ENCODE results near the gene ZNF853.

ZNF853 gene

DNA sequence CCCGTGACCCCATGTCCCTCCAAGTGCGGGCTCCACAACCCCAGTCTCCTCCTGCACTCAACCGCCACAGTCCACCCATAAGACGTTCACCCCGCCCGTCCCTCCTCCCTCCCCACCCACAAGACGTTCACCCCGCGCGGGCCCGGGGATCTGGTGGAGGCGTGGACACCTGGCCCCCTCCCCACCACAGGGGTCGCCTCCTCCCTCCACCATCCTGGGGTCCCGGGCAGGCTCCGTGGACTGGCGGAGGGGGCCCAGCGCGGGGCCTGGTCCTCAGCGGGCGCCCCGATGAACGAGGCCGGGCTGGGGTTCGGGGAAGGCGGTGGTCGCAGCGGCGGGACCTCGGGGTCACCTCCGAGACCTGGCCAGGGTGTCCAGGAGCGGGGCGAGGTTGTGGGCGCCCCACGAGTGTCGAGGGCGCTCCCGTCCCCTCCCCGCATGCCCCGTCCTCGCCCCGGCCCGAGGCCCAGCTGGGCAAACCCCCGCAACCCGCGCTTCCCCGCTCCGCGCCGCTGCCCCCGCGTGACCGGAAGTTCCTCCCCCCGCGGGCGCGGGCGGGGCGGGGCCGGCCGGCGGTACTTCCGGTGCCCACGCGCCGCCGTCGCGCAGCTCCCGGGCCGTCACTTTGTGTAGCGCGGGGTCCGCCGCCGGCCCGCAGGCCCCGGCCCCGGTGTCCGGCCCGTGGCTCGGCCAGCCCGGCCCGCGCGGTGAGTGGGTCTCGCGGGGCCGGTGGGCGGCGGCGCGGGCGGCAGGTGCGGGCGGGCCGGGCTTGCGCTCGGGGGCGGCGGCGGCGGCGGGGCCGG lies 21.5 kb downstream of the ZNF853 start, which contains the start of gene ZNF316:
Gene ZNF316, plus strand, starts transcription at position 578 of the 803 bp plus-strand sequence. CDS start 5,092 bp downstream, outside the sequence.
- DNase-seq (ENCODE audit: low read depth, low spot score) = no peak

DNA sequence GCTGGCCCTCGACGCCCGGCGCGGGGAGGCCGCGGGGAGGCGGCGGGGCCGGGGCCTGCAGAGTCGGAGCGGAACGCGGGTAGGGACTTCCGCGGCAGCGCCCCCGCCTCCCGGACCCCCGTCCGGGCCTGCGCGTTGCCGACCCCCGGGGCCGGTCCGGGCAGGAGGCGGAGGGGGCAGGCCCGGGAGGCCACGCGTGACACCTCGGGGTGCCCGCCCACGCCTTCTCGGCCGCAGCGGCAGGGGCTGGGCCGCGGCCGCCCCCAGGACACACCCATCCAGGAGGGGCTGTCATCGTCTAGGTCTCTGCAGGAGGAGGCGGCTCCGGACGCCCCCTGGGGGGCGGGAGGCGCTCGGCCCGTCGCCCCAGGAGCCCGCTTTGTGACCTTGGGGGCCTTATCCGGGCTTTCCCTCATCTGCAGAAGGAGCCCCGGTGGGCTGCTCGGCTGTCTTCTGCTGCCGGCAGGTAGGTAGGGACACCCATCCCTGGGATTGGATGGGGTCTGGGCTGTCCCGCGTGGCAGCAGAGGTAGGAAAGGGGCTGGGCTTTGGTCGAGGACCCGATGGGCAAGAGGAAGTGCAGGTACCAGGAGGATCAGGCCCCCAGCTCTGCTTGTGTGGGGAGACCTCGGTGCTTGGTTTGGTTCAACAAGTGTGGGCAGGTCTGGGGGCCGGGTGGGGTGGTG lies 22.3 kb downstream of the ZNF853 start:
- DNase-seq (ENCODE audit: low read depth, low spot score) = peak; percentile 56

DNA sequence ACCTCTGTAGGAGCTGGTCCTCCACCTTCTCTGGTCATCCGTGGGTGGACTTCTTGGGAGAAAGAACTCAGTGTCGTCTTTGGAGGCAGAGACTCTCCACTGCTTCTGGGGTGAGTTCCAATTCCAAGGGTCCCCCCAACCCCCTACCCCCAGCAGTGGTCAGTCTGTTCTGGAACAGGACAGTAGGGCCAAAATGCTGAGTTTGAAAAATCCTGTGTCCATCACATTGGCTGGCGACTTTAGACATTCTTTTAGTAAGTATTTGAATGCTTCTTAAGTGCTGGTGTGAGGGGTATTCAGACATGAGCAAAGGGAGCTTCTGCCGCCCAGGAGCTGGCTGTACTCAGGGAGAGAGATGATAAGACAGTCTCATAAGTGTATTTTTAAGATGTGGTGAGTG lies 23.6 kb downstream of the ZNF853 start:
- DNase-seq (ENCODE audit: low read depth, low spot score) = no peak

DNA sequence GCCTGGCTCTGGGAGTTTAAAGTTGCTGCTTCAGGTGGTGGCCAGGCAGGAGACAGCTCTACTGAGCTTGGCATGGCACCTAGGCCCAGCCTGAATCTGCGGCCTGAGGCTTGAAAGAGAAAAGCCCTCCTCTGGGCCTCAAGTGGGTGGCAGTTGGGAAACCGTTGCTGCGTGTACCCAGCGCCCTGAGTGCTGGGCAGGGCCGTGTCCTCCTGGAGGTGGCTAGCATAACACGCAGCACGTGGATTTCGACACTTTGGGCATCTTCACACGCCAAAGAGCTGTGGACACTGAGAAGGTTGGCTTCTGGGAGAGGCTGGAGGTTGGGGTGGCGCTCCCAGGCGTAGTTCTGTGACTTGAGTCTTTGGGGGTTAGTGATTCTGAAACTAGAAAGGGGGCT lies 24.2 kb downstream of the ZNF853 start:
- no peak for DNase-seq (ENCODE audit: low read depth, low spot score)

DNA sequence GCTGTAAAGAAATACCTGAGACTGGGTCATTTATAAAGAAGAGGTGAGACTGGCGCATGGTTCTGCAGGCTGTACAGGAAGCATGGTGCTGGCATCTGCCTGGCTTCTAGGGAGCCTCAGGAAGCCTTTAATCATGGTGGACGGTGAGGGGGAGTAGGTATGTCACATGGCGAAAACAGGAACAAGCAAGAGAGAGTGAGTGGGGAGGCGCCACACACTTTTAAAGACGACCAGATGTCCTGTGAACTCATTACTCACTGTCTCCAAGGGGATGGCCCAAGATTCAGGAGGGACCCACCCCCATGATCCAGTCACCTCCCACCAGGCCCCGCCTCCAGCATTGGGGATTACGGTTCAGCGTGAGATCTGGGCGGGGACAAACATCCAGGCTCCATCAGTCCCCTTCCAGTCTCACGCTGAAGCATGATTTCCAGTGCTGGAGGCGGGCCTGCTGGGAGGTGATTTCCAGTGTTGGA lies 24.9 kb downstream of the ZNF853 start:
- DNase-seq (ENCODE audit: low read depth, low spot score) = peak; percentile 97

DNA sequence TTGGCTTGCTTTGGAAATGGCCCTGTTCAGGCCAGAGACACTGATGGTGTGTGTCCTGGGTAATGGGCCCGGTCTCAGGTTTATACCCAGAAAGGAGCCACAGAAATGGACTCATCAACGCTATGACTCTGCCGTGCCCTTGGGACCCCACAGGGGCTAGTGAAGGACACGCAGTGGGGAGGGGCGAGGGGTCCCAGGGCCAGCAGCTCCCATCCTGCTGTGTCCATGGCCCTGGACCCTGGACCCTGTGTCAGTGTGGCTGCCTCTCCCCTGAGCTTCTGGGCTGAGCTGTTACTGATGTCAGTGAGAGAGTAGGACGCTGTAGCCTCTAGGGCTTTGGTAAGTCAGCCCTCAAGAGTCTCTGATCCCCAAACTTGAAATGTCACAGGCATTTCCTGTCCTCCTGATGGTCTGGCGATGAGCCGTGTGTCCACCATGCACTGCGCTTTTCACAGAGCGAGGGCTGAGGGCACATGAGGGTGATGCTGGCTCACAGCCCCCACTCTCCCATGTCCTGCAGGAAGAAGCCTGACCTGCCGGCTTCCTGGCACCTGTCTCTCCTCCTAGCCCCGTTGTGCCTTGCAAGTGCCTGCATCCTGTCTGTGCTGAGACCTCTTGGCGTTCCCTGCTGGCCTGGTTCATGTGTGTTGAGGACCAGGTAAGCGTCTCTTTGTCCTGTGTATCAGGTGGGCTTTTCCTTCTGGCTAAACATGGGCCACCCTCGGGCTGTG lies 26.1 kb downstream of the ZNF853 start:
- no peak for DNase-seq (ENCODE audit: low read depth, low spot score)

DNA sequence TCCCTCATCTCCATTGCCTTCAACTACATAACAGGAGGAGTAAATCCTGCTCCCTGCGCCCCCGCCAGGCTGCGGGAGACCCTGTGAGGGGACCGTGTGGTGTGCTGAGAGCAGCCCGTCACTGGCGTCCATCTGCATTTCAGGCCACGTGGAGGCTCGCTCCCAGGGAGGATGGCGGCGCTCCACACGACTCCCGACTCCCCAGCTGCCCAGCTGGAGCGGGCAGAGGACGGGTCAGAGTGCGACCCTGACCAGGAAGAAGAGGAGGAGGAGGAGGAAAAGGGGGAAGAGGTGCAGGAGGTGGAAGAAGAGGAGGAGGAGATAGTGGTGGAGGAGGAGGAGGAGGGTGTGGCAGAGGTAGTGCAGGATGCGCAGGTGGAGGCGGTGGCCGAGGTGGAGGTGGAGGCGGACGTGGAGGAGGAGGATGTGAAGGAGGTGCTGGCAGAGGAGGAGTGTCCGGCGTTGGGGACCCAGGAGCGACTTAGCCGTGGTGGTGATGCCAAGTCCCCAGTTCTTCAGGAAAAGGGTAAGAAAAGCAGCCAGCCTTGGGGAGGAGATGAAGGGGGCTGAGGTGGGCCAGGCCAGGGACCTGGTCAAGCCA lies 26.9 kb downstream of the ZNF853 start:
- no peak for DNase-seq (ENCODE audit: low read depth, low spot score)

DNA sequence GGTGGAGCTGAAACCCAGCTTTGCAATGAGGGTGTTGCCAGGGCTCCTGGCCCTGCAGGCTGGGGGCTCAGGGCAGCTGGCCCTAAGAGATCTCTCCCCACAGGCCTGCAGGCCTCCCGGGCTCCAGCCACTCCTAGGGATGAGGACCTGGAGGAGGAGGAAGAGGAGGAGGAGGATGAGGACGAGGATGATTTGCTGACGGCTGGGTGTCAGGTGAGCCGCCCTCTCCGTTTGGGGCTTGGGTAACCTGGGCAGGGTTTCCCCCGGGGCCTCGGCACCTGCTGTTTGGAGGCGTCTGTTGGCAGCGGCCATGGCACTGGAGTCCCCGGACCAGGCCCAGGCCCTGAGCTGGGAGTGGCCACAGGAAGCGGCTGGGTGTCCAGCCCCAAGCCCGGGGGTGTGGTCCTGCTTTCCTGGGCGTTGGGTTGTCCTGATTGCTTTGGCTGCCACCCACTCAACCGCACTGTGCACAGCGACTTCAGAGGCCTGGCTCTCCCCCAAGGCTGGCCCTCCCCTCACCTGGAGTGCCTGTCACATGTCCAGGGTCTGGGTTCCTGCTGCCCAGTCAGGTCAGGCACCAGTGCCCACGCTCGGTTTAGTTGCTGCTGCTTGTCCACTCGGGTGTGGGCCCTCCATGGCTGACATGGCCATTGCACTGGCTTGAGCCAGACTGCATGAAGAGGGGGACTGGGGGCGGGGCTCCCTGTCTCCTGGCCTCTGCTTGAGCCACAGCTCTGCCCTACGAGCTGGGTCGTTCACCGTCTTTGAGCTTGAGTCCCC lies 27.6 kb downstream of the ZNF853 start:
- DNase-seq (ENCODE audit: low read depth, low spot score) = no peak

DNA sequence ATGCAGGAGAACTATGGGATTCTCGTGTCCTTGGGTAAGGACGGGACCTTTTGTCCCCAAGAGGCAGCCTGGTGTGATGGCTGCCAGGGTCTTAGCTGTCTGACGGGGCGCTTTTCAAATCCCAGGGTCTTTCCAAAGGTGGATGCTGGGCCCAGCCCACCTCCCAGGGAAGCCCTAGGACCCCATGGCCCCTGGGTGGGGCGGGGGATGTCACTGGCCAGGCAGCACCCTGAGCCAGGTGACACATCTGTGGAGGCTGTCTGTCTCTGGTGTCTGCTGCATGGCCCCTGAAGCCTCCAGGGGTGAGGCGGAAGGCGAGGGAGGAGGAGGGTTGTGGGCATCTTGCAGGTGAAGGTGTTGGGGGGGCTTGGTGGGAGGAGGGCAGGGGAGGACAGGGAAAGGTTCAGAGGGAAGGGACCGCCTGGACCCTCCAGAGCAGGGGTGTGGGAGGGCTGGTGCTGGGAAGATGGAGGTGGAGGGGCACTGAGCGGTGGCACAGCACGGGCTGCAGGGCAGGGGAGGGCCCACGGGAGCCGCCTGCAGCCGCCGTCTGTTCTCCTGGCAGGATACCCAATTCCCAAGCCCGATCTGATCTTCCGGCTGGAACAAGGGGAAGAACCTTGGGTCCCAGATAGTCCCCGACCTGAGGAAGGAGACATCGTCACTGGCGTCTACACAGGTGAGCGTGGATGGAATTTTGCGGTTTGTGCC lies 28.7 kb downstream of the ZNF853 start:
- DNase-seq (ENCODE audit: low read depth, low spot score) = no peak

DNA sequence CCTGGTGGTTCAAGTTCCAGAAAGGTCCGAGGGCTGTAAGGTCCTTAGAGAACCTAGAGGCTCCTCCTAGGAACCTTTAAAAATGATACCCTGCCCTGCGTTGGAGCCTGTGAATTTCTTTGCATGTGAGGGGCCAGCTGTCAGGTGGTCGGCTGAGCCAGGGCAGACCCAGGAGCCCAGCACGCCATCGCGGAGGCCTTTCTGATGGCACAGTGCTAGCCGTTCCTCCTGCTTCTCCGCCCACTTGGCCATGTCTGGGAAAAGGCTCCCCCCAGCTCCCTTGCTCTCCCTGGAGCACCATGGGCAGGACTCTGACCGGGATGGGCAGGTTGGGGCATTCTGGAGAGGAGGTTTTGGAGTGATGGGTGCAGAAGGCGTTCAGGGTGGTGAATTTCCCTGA lies 29.3 kb downstream of the ZNF853 start:
- DNase-seq (ENCODE audit: low read depth, low spot score) = no peak

GRCh38 chr7:6646465-6646864 lies 31.1 kb downstream of the ZNF853 start:
- no peak for DNase-seq (ENCODE audit: low read depth, low spot score)

GRCh38 chr7:6647080-6647479 lies 31.7 kb downstream of the ZNF853 start:
- no peak for DNase-seq (ENCODE audit: low read depth, low spot score)

DNA sequence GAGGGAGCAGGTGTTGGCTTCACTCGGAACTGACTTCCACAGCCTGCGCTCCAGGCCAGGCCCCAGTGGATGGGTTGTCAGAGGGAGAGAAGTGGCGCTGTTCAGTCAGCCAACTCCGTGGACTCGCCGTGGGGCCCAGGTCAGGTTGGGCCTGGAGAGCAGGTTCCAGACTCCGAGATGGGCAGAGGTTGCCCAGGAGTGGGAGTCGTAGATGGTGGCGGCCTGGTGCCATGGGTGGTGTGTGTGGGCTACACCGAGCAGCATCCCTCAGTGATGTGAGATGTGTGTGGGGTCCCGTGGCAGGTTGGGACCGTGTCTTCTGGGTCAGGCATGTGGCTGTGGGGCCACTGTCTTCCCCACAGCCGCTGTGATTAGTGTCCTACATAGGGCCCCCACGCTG lies 32.1 kb downstream of the ZNF853 start:
- DNase-seq (ENCODE audit: low read depth, low spot score) = no peak

GRCh38 chr7:6648066-6648814 lies 32.8 kb downstream of the ZNF853 start:
- no peak for DNase-seq (ENCODE audit: low read depth, low spot score)

DNA sequence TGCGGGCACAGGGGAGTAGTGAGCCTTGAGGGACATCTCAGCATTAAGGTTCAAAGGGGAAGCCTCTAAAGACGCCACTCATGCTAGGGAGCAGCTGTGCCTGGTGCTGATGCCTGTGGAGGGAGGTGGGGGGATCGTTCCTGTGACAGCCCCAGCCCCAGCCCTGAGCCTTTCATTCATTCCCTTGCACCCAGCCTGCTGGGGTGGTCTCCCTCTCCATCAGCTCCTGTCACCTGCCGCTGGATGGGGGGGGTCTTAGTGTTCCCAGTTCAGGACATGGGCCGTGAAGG lies 33.4 kb downstream of the ZNF853 start:
- DNase-seq (ENCODE audit: low read depth, low spot score) = no peak

DNA sequence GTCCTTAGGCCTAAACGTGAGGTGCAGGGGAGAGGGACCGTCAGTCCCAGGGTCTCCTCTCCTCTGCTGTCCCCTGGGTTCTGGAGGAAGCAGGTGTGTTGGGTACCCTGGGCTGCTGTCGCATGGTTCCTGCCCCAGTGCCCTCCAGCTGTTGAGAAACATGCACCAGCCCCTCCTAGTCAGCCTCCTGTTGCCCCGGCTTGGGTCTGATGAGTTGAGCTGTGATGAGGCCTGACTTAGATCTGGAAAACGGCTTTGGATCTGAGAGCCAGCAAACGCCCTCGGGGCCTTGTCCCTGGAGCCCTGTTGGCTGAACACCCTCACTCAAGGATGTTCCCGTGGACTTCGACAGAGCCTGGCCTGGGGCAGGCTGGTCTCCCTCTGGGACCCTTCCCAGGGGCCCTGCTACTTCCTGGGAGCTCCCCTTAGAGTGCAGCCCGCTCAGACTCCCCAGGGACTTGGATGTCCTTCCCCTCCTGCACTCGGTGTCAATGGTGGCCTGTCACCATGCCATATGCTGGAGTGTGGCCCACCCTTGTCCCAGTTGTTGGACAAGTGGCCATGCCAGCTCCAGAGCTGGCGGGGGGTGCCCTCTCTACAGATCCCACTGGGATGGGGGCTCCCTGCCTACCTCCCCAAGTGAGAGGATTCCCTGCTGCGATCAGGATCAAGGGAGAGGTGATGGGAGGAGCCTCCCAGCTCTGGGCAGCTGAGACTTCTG lies 34.0 kb downstream of the ZNF853 start:
- no peak for DNase-seq (ENCODE audit: low read depth, low spot score)

DNA sequence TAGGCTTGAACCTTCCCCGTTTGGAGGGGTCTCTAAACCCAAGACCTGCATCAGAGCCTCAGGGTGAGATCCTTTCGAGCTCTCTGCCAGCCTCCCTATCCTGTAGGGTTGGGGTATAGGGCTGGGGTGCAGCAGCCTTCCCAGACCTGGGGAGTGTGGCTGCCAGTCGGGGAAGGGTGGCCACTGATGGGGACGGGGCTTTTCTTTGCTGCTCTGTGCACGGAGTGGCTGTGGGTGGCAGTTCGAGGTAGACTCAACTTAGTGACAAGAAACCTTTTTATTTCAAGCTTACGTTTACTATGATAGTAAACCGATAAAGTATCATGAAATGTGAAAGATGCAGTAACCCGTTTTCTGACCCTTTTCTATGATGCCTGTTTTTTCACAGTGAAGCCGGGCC lies 34.7 kb downstream of the ZNF853 start:
- DNase-seq (ENCODE audit: low read depth, low spot score) = no peak

- DNase-seq (ENCODE audit: low read depth, low spot score) = no peak
These were observed 35.2 kb downstream of the ZNF853 start for GRCh38 chr7:6650521-6651011.

GRCh38 chr7:6651851-6652445 lies 36.5 kb downstream of the ZNF853 start:
- DNase-seq (ENCODE audit: low read depth, low spot score) = no peak

Measured in ELF-1 (cell line).